ENCODE data around the gene PSAT1.

Gene PSAT1

DNA sequence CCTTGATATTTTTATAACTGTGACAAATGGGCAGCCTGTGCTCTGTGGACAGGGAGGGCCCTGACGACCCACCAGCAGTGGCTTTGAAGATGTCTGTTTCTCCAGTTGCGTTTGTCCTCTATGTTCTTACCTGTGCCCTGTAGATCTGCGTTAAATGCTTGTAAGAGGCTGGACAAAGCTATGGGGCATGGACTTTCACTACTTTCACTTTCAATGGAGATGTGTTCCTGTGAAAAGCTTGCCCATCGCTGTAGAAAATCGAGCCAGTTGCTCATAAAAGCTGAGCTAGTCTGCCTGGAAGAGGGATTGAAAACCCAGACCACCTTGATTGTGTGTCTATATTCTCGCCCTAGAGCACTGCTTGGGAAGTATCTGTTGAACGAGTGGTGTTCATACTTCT lies 74.1 kb downstream of the PSAT1 start:
- DNase-seq: no peak

- DNase-seq: no peak
Measured at GRCh38 chr9:78371981-78372380, 75.1 kb downstream of the PSAT1 start.
